T-cell (primary cell): ENCODE results near the gene MBD3L2B. TPM values are rescaled to one million over a fixed set of nuclear protein-coding genes. Genes with fewer than 3 reads are reported as not detected.
A peak's percentile ranks its signal among the peaks of the same experiment; 100 is the strongest.
"Not testable (repeated sequence)": the region's sequence is repeated elsewhere in the genome, so short reads cannot be mapped to it uniquely, and the experiment has no call there.

Experiments
- ATAC-seq, 4 experiments: fragments of 200-7000 bp in 3 of 4; fragments of 150-1000 bp in 1 of 4; cut with Tn5 transposase; replicated peaks in 1 of 4; 1 replicate in 3 of 4; 2 replicates in 1 of 4; pipeline ENCODE4 v1.10.0; 2021; ENCODE audit warnings: moderate library complexity in 3 of 4, mild to moderate bottlenecking in 2 of 4, moderate number of reproducible peaks in 1 of 4
- CTCF ChIA-PET, 2 donors: fragments of 300-600 bp; sonication (Branson Sonifier 250); formaldehyde crosslinking; loops; one replicate each; lab custom pipeline; 2022; ENCODE audit warnings: antibody characterized with exemption in 2 of 2; lab: Charles Lee
- POLR2A ChIA-PET, 2 donors: fragments of 300-600 bp; sonication (Branson Sonifier 250); formaldehyde crosslinking; loops; one replicate each; lab custom pipeline; 2022; ENCODE audit warnings: antibody characterized with exemption in 2 of 2; lab: Charles Lee
- DNase-seq, 35 experiments: peaks; one replicate each; pipeline versions ENCODE4 v3.0.0 to v3.0.0-alpha.2; 2013 to 2023
- H3K27ac ChIP-seq: one replicate; pipeline ENCODE4 v1.5.1; 2013; ENCODE audit warnings: low read length
- H3K27me3 ChIP-seq, 2 experiments: replicated peaks in 1 of 2; 1 replicate in 1 of 2; 2 replicates in 1 of 2; pipeline versions ENCODE4 v1.6.1 to v1.7.0; 2013; ENCODE audit warnings: low read length in 1 of 2, mixed read lengths in 1 of 2; ENCODE audit not compliant: control insufficient read depth in 2 of 2, insufficient read depth in 2 of 2; ENCODE audit errors: extremely low read depth in 1 of 2
- H3K36me3 ChIP-seq, 2 donors: 1 replicate in 1 of 2; 2 replicates in 1 of 2; pipeline versions ENCODE4 v1.6.1 to v1.7.0; 2013; ENCODE audit warnings: low read length in 1 of 2; ENCODE audit not compliant: control insufficient read depth in 2 of 2, insufficient read depth in 1 of 2; ENCODE audit errors: extremely low read depth in 1 of 2
- H3K4me1 ChIP-seq, 2 experiments: 1 replicate in 1 of 2; 2 replicates in 1 of 2; pipeline versions ENCODE4 v1.6.1 to v1.7.0; 2013; ENCODE audit warnings: low read length in 2 of 2, mixed read lengths in 1 of 2; ENCODE audit not compliant: insufficient read depth in 2 of 2, control insufficient read depth in 1 of 2; ENCODE audit errors: extremely low read depth in 1 of 2
- H3K4me3 ChIP-seq, 2 donors: 1 replicate in 1 of 2; 2 replicates in 1 of 2; pipeline versions ENCODE4 v1.5.1 to v1.7.0; 2013; ENCODE audit warnings: mild to moderate bottlenecking in 2 of 2, low read length in 1 of 2, moderate library complexity in 1 of 2; ENCODE audit not compliant: control insufficient read depth in 1 of 2; ENCODE audit errors: extremely low read depth in 1 of 2
- H3K9me3 ChIP-seq: 2 replicates; pipeline ENCODE4 v1.7.0; 2013
- H3K27ac Mint-ChIP-seq, 2 donors: one replicate each; pipeline ENCODE4 v1.8.0; 2020 to 2021; ENCODE audit warnings: mild to moderate bottlenecking in 2 of 2, mixed read lengths in 2 of 2
- H3K27me3 Mint-ChIP-seq, 2 donors: one replicate each; pipeline ENCODE4 v1.8.0; 2021 to 2022; ENCODE audit warnings: mixed read lengths in 2 of 2
- H3K36me3 Mint-ChIP-seq: one replicate; pipeline ENCODE4 v1.8.0; 2021; ENCODE audit warnings: mixed read lengths
- H3K4me1 Mint-ChIP-seq, 3 donors: one replicate each; pipeline ENCODE4 v1.8.0; 2020 to 2022; ENCODE audit warnings: mixed read lengths in 3 of 3, mild to moderate bottlenecking in 1 of 3
- H3K4me3 Mint-ChIP-seq, 3 donors: one replicate each; pipeline ENCODE4 v1.8.0; 2020 to 2022; ENCODE audit warnings: mild to moderate bottlenecking in 3 of 3, mixed read lengths in 3 of 3, moderate library complexity in 3 of 3
- H3K9me3 Mint-ChIP-seq, 3 donors: one replicate each; pipeline ENCODE4 v1.8.0; 2020 to 2022; ENCODE audit warnings: mixed read lengths in 3 of 3
- WGBS: methylation state at CpG from one replicate; pipeline ENCODE4 v1.1.5; 2013; ENCODE audit warnings: missing lambda C conversion rate; ENCODE audit not compliant: insufficient coverage; 5-methylcytosine and 5-hydroxymethylcytosine counted together
- total RNA-seq, 35 experiments: library from RNA in 6 of 35; stranded (reverse) in 6 of 35; fragments of 120-200 nt in 1 of 35; gene quantifications; one replicate each; pipeline versions ENCODE4 v1.2.1 to v1.2.4 and lab custom pipeline; 2013 to 2026

Gene MBD3L2B
- total RNA-seq, 5 donors from 2014 or later (not counting 1 experiment from before 2014, with no cell fraction given) = not detected

GRCh38 chr19:7063764-7064418 lies 42.7 kb upstream of the MBD3L2B start:
- Histone ChIP-seq H3K27ac (no peak overlapping the region), H3K9me3 (no peaks in the 10 kb centered on the region), H3K36me3 (no peaks in the 10 kb centered on the region), H3K4me3 (no peak overlapping the region), H3K4me1 (peaks cover 0 to 6% of the 10 kb centered on the region in 2 experiments), H3K27me3 (no peaks in the 10 kb centered on the region)
- H3K36me3 Mint-ChIP-seq = no peaks in the 10 kb centered on the region
- DNase-seq (no peak), ATAC-seq (peak in 1 of 4 experiments; percentile 29)
- H3K9me3 Mint-ChIP-seq = no peaks in the 10 kb centered on the region
- CTCF ChIA-PET = interaction anchor here in 1 of 2 donors (0.6 kb wide), 1 partner anchor 857 kb away, joined by 3 read pairs; the partner anchor contains the start of gene SNAPC2
- POLR2A ChIA-PET = interaction anchor here in 1 of 2 donors (0.6 kb wide), 1 partner anchor 527 kb away, joined by 4 read pairs; no protein-coding TSS in a partner anchor
- WGBS = 95% methylated on average over 5 of the region's 9 CpGs
- H3K4me1 Mint-ChIP-seq = peaks cover 0 to 2% (median 2%) of the 10 kb centered on the region in 3 donors
- H3K4me3 Mint-ChIP-seq = no peak overlapping the region
- no peak overlapping the region for H3K27ac Mint-ChIP-seq
- H3K27me3 Mint-ChIP-seq = no peaks in the 10 kb centered on the region

- Mint-ChIP-seq H3K9me3 (no peaks in the 10 kb centered on the region), H3K27me3 (no peaks in the 10 kb centered on the region), H3K27ac (no peak overlapping the region), H3K4me1 (no peaks in the 10 kb centered on the region), H3K4me3 (no peak overlapping the region), H3K36me3 (no peaks in the 10 kb centered on the region)
- WGBS = no CpG with 5 or more reads among the region's 4 CpGs
- no peak for ATAC-seq
- Histone ChIP-seq H3K9me3 (no peaks in the 10 kb centered on the region), H3K27ac (no peak overlapping the region), H3K4me1 (peaks cover 0 to under 1% of the 10 kb centered on the region in 2 experiments), H3K27me3 (no peaks in the 10 kb centered on the region), H3K4me3 (no peak overlapping the region), H3K36me3 (no peaks in the 10 kb centered on the region)
- no peak for DNase-seq
- ChIA-PET POLR2A (interaction anchor here in 1 of 2 donors (0.6 kb wide), 1 partner anchor 527 kb away, joined by 4 read pairs; no protein-coding TSS in a partner anchor), CTCF (interaction anchor here in 1 of 2 donors (0.6 kb wide), 1 partner anchor 857 kb away, joined by 3 read pairs; the partner anchor contains the start of gene SNAPC2)
These were observed 42.1 kb upstream of the MBD3L2B start for GRCh38 chr19:7063339-7063738.

- ATAC-seq = peak in 3 of 4 experiments; percentile 27 to 53 (median 38)
- not testable (repeated sequence) for H3K27me3 Mint-ChIP-seq, DNase-seq
These were observed 38.7 kb upstream of the MBD3L2B start for GRCh38 chr19:7059977-7060376.

GRCh38 chr19:7058576-7058975 lies 37.3 kb upstream of the MBD3L2B start, which contains the start of gene MBD3L3:
TSS of gene MBD3L3 (minus strand) at chr19:7058676. CDS start at chr19:7058605, 71 bp downstream.
- ATAC-seq, H3K4me3 Mint-ChIP-seq, H3K27me3 Mint-ChIP-seq, H3K27ac ChIP-seq, H3K4me1 ChIP-seq, H3K27me3 ChIP-seq, H3K36me3 Mint-ChIP-seq, DNase-seq, H3K36me3 ChIP-seq, H3K9me3 ChIP-seq, H3K4me3 ChIP-seq, CTCF ChIA-PET, H3K9me3 Mint-ChIP-seq, H3K4me1 Mint-ChIP-seq, POLR2A ChIA-PET, H3K27ac Mint-ChIP-seq: not testable (repeated sequence)
- no CpG with 5 or more reads among the region's 8 CpGs for WGBS

More at GRCh38 chr19:7059977-7060376, 38.7 kb upstream of the MBD3L2B start:
- H3K4me3 ChIP-seq, H3K9me3 Mint-ChIP-seq, H3K4me1 Mint-ChIP-seq, H3K27ac ChIP-seq, H3K27ac Mint-ChIP-seq, H3K27me3 ChIP-seq, H3K9me3 ChIP-seq, CTCF ChIA-PET, POLR2A ChIA-PET, H3K4me3 Mint-ChIP-seq, H3K4me1 ChIP-seq, H3K36me3 Mint-ChIP-seq, H3K36me3 ChIP-seq: not testable (repeated sequence)
- WGBS = no CpG with 5 or more reads among the region's 2 CpGs

GRCh38 chr19:7056371-7056770 lies 35.1 kb upstream of the MBD3L2B start:
- H3K4me1 ChIP-seq, POLR2A ChIA-PET, H3K27me3 ChIP-seq, DNase-seq, ATAC-seq, H3K9me3 Mint-ChIP-seq, H3K4me1 Mint-ChIP-seq, H3K9me3 ChIP-seq, H3K27ac ChIP-seq, CTCF ChIA-PET, H3K4me3 Mint-ChIP-seq, H3K36me3 Mint-ChIP-seq, H3K36me3 ChIP-seq, H3K27me3 Mint-ChIP-seq, H3K4me3 ChIP-seq, H3K27ac Mint-ChIP-seq: not testable (repeated sequence)
- WGBS = no CpG with 5 or more reads among the region's 16 CpGs

- CTCF ChIA-PET, H3K27me3 Mint-ChIP-seq, H3K4me3 ChIP-seq, H3K27me3 ChIP-seq, ATAC-seq, H3K27ac Mint-ChIP-seq, H3K4me1 Mint-ChIP-seq, H3K27ac ChIP-seq, H3K36me3 Mint-ChIP-seq, POLR2A ChIA-PET, DNase-seq, H3K9me3 ChIP-seq, H3K9me3 Mint-ChIP-seq, H3K36me3 ChIP-seq, H3K4me1 ChIP-seq, H3K4me3 Mint-ChIP-seq: not testable (repeated sequence)
- 75% methylated on average over 2 of the region's 14 CpGs for WGBS
These were observed 34.4 kb upstream of the MBD3L2B start for GRCh38 chr19:7055679-7056078.
